ENCODE data around the gene ATRX. TPM values are rescaled to one million over a fixed set of nuclear protein-coding genes. Genes with fewer than 3 reads are reported as not detected.
"Not testable (repeated sequence)": the region's sequence is repeated elsewhere in the genome, so short reads cannot be mapped to it uniquely, and the experiment has no call there.

ATRX gene
- polyA plus RNA-seq, 1 donor = 44.7 TPM

GRCh38 chrX:77726095-77726494 lies 59.9 kb downstream of the ATRX start:
- not testable (repeated sequence) for DNase-seq

GRCh38 chrX:77723681-77724080 lies 62.3 kb downstream of the ATRX start:
- no peak for DNase-seq

GRCh38 chrX:77719388-77719787 lies 66.6 kb downstream of the ATRX start:
- no peak for DNase-seq

GRCh38 chrX:77704881-77705280 lies 81.1 kb downstream of the ATRX start:
- DNase-seq = no peak

GRCh38 chrX:77698242-77698641 lies 87.8 kb downstream of the ATRX start:
- no peak for DNase-seq

GRCh38 chrX:77694491-77694890 lies 91.5 kb downstream of the ATRX start:
- no peak for DNase-seq

- no peak for DNase-seq
Observed at GRCh38 chrX:77693594-77693993, 92.4 kb downstream of the ATRX start.

GRCh38 chrX:77691916-77692315 lies 94.1 kb downstream of the ATRX start:
- DNase-seq = no peak

- DNase-seq = no peak
Observed at GRCh38 chrX:77689376-77689775, 96.6 kb downstream of the ATRX start.

GRCh38 chrX:77685683-77686082 lies 100.3 kb downstream of the ATRX start:
- DNase-seq = not testable (repeated sequence)

- no peak for DNase-seq
Observed at GRCh38 chrX:77679144-77679543, 106.9 kb downstream of the ATRX start.

- no peak for DNase-seq
Observed at GRCh38 chrX:77675986-77676385, 110.0 kb downstream of the ATRX start.

GRCh38 chrX:77668391-77669237 lies 117.4 kb downstream of the ATRX start:
- no peak for DNase-seq

- DNase-seq = no peak
Observed at GRCh38 chrX:77658886-77659285, 127.1 kb downstream of the ATRX start.

- no peak for DNase-seq
Observed at GRCh38 chrX:77652095-77652494, 133.9 kb downstream of the ATRX start.

GRCh38 chrX:77640702-77641101 lies 145.3 kb downstream of the ATRX start:
- no peak for DNase-seq

- DNase-seq = no peak
Observed at GRCh38 chrX:77639820-77640219, 146.2 kb downstream of the ATRX start.

GRCh38 chrX:77638397-77638796 lies 147.6 kb downstream of the ATRX start:
- no peak for DNase-seq

GRCh38 chrX:77635373-77635772 lies 150.6 kb downstream of the ATRX start:
- DNase-seq = no peak

GRCh38 chrX:77628294-77629025 lies 157.6 kb downstream of the ATRX start:
- no peak for DNase-seq

- no peak for DNase-seq
Observed at GRCh38 chrX:77622672-77623071, 163.3 kb downstream of the ATRX start.

- no peak for DNase-seq
Observed at GRCh38 chrX:77622233-77622632, 163.8 kb downstream of the ATRX start.

- DNase-seq = not testable (repeated sequence)
Observed at GRCh38 chrX:77621453-77621852, 164.6 kb downstream of the ATRX start.

GRCh38 chrX:77617206-77617605 lies 168.8 kb downstream of the ATRX start:
- DNase-seq = no peak
